Activated CD8-positive, alpha-beta T cell treated with anti-CD3 and anti-CD28 coated beads, Interleukin-2, amount 10 ng/mL, durations not matched to agents 7 days and 5 days (primary cell): ENCODE measurements around the gene GALNT1. TPM values are rescaled to one million over a fixed set of nuclear protein-coding genes. Genes with fewer than 3 reads are reported as not detected.

Source experiments
- ATAC-seq: fragments of 150-1000 bp; cut with Tn5 transposase; one replicate; pipeline ENCODE4 v1.10.0; 2021; ENCODE audit warnings: moderate library complexity
- CTCF ChIA-PET: fragments of 350-600 bp; sonication (Branson Sonifier 250); formaldehyde crosslinking; loops from one replicate; lab custom pipeline; 2021; ENCODE audit warnings: antibody characterized with exemption; lab: Charles Lee
- POLR2A ChIA-PET: fragments of 350-600 bp; sonication (Branson Sonifier 250); formaldehyde crosslinking; loops from one replicate; lab custom pipeline; 2021; ENCODE audit warnings: antibody characterized with exemption; lab: Charles Lee
- DNase-seq: peaks from one replicate; pipeline ENCODE4 v3.0.0-alpha.2; 2020
- H3K27ac Mint-ChIP-seq: one replicate; pipeline ENCODE4 v1.8.0; 2021; ENCODE audit warnings: mild to moderate bottlenecking, mixed read lengths
- H3K27me3 Mint-ChIP-seq: one replicate; pipeline ENCODE4 v1.8.0; 2021; ENCODE audit warnings: low read depth, mixed read lengths
- H3K36me3 Mint-ChIP-seq: one replicate; pipeline ENCODE4 v1.8.0; 2021; ENCODE audit warnings: low read depth, mixed read lengths
- H3K4me1 Mint-ChIP-seq: one replicate; pipeline ENCODE4 v1.8.0; 2021; ENCODE audit warnings: low read depth, mixed read lengths
- H3K4me3 Mint-ChIP-seq: one replicate; pipeline ENCODE4 v1.8.0; 2021; ENCODE audit warnings: mild to moderate bottlenecking, mixed read lengths
- H3K9me3 Mint-ChIP-seq: one replicate; pipeline ENCODE4 v1.8.0; 2022; ENCODE audit warnings: mixed read lengths; ENCODE audit not compliant: insufficient read depth
- total RNA-seq, 2 experiments: library from RNA; stranded (reverse); gene quantifications; one replicate each; pipeline ENCODE4 v1.2.3, GENCODE V29; 2021

GALNT1 gene
- total RNA-seq, 2 experiments from 2014 or later = 34.5 to 35.8 TPM

- DNase-seq (no peak), ATAC-seq (no peak)
- no peak overlapping the region for H3K4me3 Mint-ChIP-seq
- POLR2A ChIA-PET = no interaction called here
- H3K27me3 Mint-ChIP-seq = no peaks in the 10 kb centered on the region
- no peak overlapping the region for H3K27ac Mint-ChIP-seq
- H3K9me3 Mint-ChIP-seq = peaks cover 41% of the 10 kb centered on the region
- CTCF ChIA-PET = interaction anchor here (0.9 kb wide), 1 partner anchor 17 kb away, joined by 3 read pairs; no protein-coding TSS in a partner anchor
- peaks cover 11% of the 10 kb centered on the region for H3K4me1 Mint-ChIP-seq
- peaks cover 32% of the 10 kb centered on the region for H3K36me3 Mint-ChIP-seq
These were observed 24.3 kb downstream of the GALNT1 start for GRCh38 chr18:35605686-35606417.

- H3K36me3 Mint-ChIP-seq = peaks cover 4% of the 10 kb centered on the region
- no peak overlapping the region for H3K27ac Mint-ChIP-seq
- H3K4me3 Mint-ChIP-seq = no peak overlapping the region
- ChIA-PET POLR2A (no interaction called here), CTCF (no interaction called here)
- no peaks in the 10 kb centered on the region for H3K27me3 Mint-ChIP-seq
- H3K4me1 Mint-ChIP-seq = peaks cover 11% of the 10 kb centered on the region
- peaks cover 7% of the 10 kb centered on the region for H3K9me3 Mint-ChIP-seq
- ATAC-seq = no peak
- no peak for DNase-seq
These were observed 27.7 kb downstream of the GALNT1 start for GRCh38 chr18:35609236-35609635.

GRCh38 chr18:35610089-35610488 is 28.5 kb downstream of the GALNT1 start:
- H3K9me3 Mint-ChIP-seq = no peaks in the 10 kb centered on the region
- CTCF ChIA-PET = interaction anchor here (1.6 kb wide), 1 partner anchor 224 kb away, joined by 3 read pairs; no protein-coding TSS in a partner anchor
- no peak overlapping the region for H3K4me3 Mint-ChIP-seq
- H3K27me3 Mint-ChIP-seq = no peaks in the 10 kb centered on the region
- H3K4me1 Mint-ChIP-seq = peaks cover 6% of the 10 kb centered on the region
- no peak overlapping the region for H3K27ac Mint-ChIP-seq
- ATAC-seq (no peak), DNase-seq (no peak)
- H3K36me3 Mint-ChIP-seq = no peaks in the 10 kb centered on the region
- POLR2A ChIA-PET = no interaction called here

- POLR2A ChIA-PET = no interaction called here
- Mint-ChIP-seq H3K9me3 (no peaks in the 10 kb centered on the region), H3K36me3 (no peaks in the 10 kb centered on the region)
These were observed 29.2 kb downstream of the GALNT1 start for GRCh38 chr18:35610724-35611123.

GRCh38 chr18:35611518-35611917 is 30.0 kb downstream of the GALNT1 start:
- DNase-seq = no peak
- POLR2A ChIA-PET = no interaction called here
- no peak overlapping the region for H3K4me3 Mint-ChIP-seq
- no peak for ATAC-seq
- H3K27ac Mint-ChIP-seq = no peak overlapping the region
- H3K36me3 Mint-ChIP-seq = no peaks in the 10 kb centered on the region
- no peaks in the 10 kb centered on the region for H3K9me3 Mint-ChIP-seq
- H3K27me3 Mint-ChIP-seq = no peaks in the 10 kb centered on the region
- CTCF ChIA-PET = interaction anchor here (0.7 to 1.6 kb wide), 2 partner anchors 111 to 225 kb away, joined by 3 read pairs; no protein-coding TSS in a partner anchor
- H3K4me1 Mint-ChIP-seq = peaks cover 3% of the 10 kb centered on the region

More at GRCh38 chr18:35610724-35611123, 29.2 kb downstream of the GALNT1 start:
- ATAC-seq (no peak), DNase-seq (no peak)
- no peaks in the 10 kb centered on the region for H3K27me3 Mint-ChIP-seq
- no peak overlapping the region for H3K27ac Mint-ChIP-seq
- CTCF ChIA-PET = interaction anchor here (1.6 kb wide), 1 partner anchor 224 kb away, joined by 3 read pairs; no protein-coding TSS in a partner anchor
- H3K4me3 Mint-ChIP-seq = no peak overlapping the region
- H3K4me1 Mint-ChIP-seq = peaks cover 7% of the 10 kb centered on the region

- ChIA-PET POLR2A (interaction anchor here (2.0 to 2.8 kb wide), 2 partner anchors 33 to 119 kb away, joined by 13 to 14 read pairs; partner anchors contain the start of genes GALNT1 and INO80C), CTCF (interaction anchor here (1.3 to 1.8 kb wide), 2 partner anchors 10 to 230 kb away, joined by 4 read pairs; no protein-coding TSS in a partner anchor)
- Mint-ChIP-seq H3K27ac (no peak overlapping the region), H3K9me3 (no peaks in the 10 kb centered on the region), H3K4me3 (no peak overlapping the region), H3K36me3 (no peaks in the 10 kb centered on the region), H3K4me1 (peaks cover 8% of the 10 kb centered on the region), H3K27me3 (no peaks in the 10 kb centered on the region)
- DNase-seq = no peak
- no peak for ATAC-seq
These were observed 34.5 kb downstream of the GALNT1 start for GRCh38 chr18:35616074-35616473.

GRCh38 chr18:35616664-35617423 is 35.3 kb downstream of the GALNT1 start:
- peak; percentile 94 for ATAC-seq
- Mint-ChIP-seq H3K9me3 (no peaks in the 10 kb centered on the region), H3K36me3 (no peaks in the 10 kb centered on the region)

GRCh38 chr18:35617865-35618264 is 36.3 kb downstream of the GALNT1 start:
- Mint-ChIP-seq H3K9me3 (no peaks in the 10 kb centered on the region), H3K27me3 (no peaks in the 10 kb centered on the region), H3K36me3 (no peaks in the 10 kb centered on the region), H3K27ac (no peak overlapping the region), H3K4me3 (no peak overlapping the region), H3K4me1 (peaks cover 12% of the 10 kb centered on the region)
- CTCF ChIA-PET = no interaction called here
- ATAC-seq = no peak
- no peak for DNase-seq
- POLR2A ChIA-PET = interaction anchor here (2.0 to 2.8 kb wide), 2 partner anchors 35 to 120 kb away, joined by 13 to 14 read pairs; partner anchors contain the start of genes GALNT1 and INO80C

More at GRCh38 chr18:35616664-35617423, 35.3 kb downstream of the GALNT1 start:
- Mint-ChIP-seq H3K4me3 (no peak overlapping the region), H3K27me3 (no peaks in the 10 kb centered on the region), H3K4me1 (peaks cover 8% of the 10 kb centered on the region), H3K27ac (no peak overlapping the region)
- POLR2A ChIA-PET = interaction anchor here (0.6 to 2.8 kb wide), 3 partner anchors 34 to 311 kb away, joined by 3 to 14 read pairs (median 13); partner anchors contain the start of genes GALNT1 and INO80C
- CTCF ChIA-PET = interaction anchor here (0.9 to 1.8 kb wide), 3 partner anchors 9 to 230 kb away, joined by 3 to 4 read pairs (median 4); no protein-coding TSS in a partner anchor
- peak; percentile 78 for DNase-seq

- ChIA-PET CTCF (no interaction called here), POLR2A (interaction anchor here (2.0 to 2.8 kb wide), 2 partner anchors 35 to 121 kb away, joined by 13 to 14 read pairs; partner anchors contain the start of genes GALNT1 and INO80C)
- peaks cover 16% of the 10 kb centered on the region for H3K4me1 Mint-ChIP-seq
- DNase-seq = no peak
- no peak overlapping the region for H3K4me3 Mint-ChIP-seq
- H3K36me3 Mint-ChIP-seq = no peaks in the 10 kb centered on the region
- no peak for ATAC-seq
- H3K27me3 Mint-ChIP-seq = no peaks in the 10 kb centered on the region
- no peaks in the 10 kb centered on the region for H3K9me3 Mint-ChIP-seq
- H3K27ac Mint-ChIP-seq = no peak overlapping the region
These were observed 36.7 kb downstream of the GALNT1 start for GRCh38 chr18:35618289-35618688.

- Mint-ChIP-seq H3K9me3 (no peaks in the 10 kb centered on the region), H3K27ac (no peak overlapping the region), H3K4me3 (no peak overlapping the region), H3K4me1 (peaks cover 20% of the 10 kb centered on the region), H3K36me3 (no peaks in the 10 kb centered on the region), H3K27me3 (no peaks in the 10 kb centered on the region)
- DNase-seq = no peak
- ChIA-PET CTCF (no interaction called here), POLR2A (interaction anchor here (2.8 kb wide), 1 partner anchor 36 kb away, joined by 13 read pairs; the partner anchor contains the start of gene GALNT1)
- no peak for ATAC-seq
These were observed 37.2 kb downstream of the GALNT1 start for GRCh38 chr18:35618696-35619095.

- CTCF ChIA-PET = no interaction called here
- DNase-seq = no peak
- Mint-ChIP-seq H3K9me3 (no peaks in the 10 kb centered on the region), H3K36me3 (no peaks in the 10 kb centered on the region), H3K4me1 (peaks cover 27% of the 10 kb centered on the region), H3K27ac (no peak overlapping the region), H3K27me3 (no peaks in the 10 kb centered on the region), H3K4me3 (no peak overlapping the region)
- ATAC-seq = no peak
- POLR2A ChIA-PET = no interaction called here
These were observed 37.9 kb downstream of the GALNT1 start for GRCh38 chr18:35619464-35619863.
